PC-9 (cell line): Measurements from ENCODE around the gene G2E3.

Experiments
- CTCF ChIP-seq: fragments of 200-600 bp; sonication (generic); conservative IDR thresholded peaks from 2 replicates; pipeline ENCODE4 v1.6.1; 2017; ENCODE audit warnings: mixed run types, antibody characterized with exemption, mild to moderate bottlenecking, moderate library complexity
- EZH2 ChIP-seq: fragments of 200-600 bp; sonication (generic); IDR thresholded peaks from 2 replicates; pipeline ENCODE4 v1.8.0; 2017; ENCODE audit warnings: antibody characterized with exemption, low read depth

- TF ChIP-seq EZH2, result no peak
- no peak for TF ChIP-seq CTCF
Measured at GRCh38 chr14:30520536-30520935, 38.4 kb upstream of the G2E3 start.
